ENCODE measurements around the gene KCNMA1.

- TF ChIP-seq CTCF (IDR thresholded peaks at IDR 0.05) (no peak), EZH2 (IDR thresholded peaks at IDR 0.05; ENCODE audit: borderline replicate concordance, insufficient read depth, low read depth, low read length, poor library complexity, severe bottlenecking) (no peak)
These were observed 576.7 kb downstream of the KCNMA1 start for GRCh38 chr10:77060913-77061312.

Data from B cell (primary cell).